ENCODE measurements around the gene LRMDA.

LRMDA gene

GRCh38 chr10:76456197-76456596 is 1024.8 kb downstream of the LRMDA start:
- TF ChIP-seq CTCF (IDR thresholded peaks at IDR 0.05; ENCODE audit: low read depth, low read length), result no peak
- no peak for DNase-seq (ENCODE audit: extremely low read depth, low read depth)

- DNase-seq (ENCODE audit: extremely low read depth, low read depth), result no peak
- TF ChIP-seq CTCF (IDR thresholded peaks at IDR 0.05; ENCODE audit: low read depth, low read length), result no peak
Observed at GRCh38 chr10:76459016-76459730, 1027.7 kb downstream of the LRMDA start.

- DNase-seq (ENCODE audit: extremely low read depth, low read depth), result no peak
- TF ChIP-seq CTCF (IDR thresholded peaks at IDR 0.05; ENCODE audit: low read depth, low read length), result no peak
Observed at GRCh38 chr10:76461024-76461423, 1029.6 kb downstream of the LRMDA start.

- no peak for DNase-seq (ENCODE audit: extremely low read depth, low read depth)
- TF ChIP-seq CTCF (IDR thresholded peaks at IDR 0.05; ENCODE audit: low read depth, low read length), result no peak
Observed at GRCh38 chr10:76463111-76463510, 1031.7 kb downstream of the LRMDA start.

GRCh38 chr10:76466836-76467503 is 1035.5 kb downstream of the LRMDA start:
- no peak for DNase-seq (ENCODE audit: extremely low read depth, low read depth)
- no peak for TF ChIP-seq CTCF (IDR thresholded peaks at IDR 0.05; ENCODE audit: low read depth, low read length)

- no peak for DNase-seq (ENCODE audit: extremely low read depth, low read depth)
- TF ChIP-seq CTCF (IDR thresholded peaks at IDR 0.05; ENCODE audit: low read depth, low read length), result no peak
Observed at GRCh38 chr10:76469675-76470074, 1038.3 kb downstream of the LRMDA start.

- TF ChIP-seq CTCF (IDR thresholded peaks at IDR 0.05; ENCODE audit: low read depth, low read length), result no peak
- no peak for DNase-seq (ENCODE audit: extremely low read depth, low read depth)
Observed at GRCh38 chr10:76479103-76479790, 1047.8 kb downstream of the LRMDA start.

Data from AG09319 (cell line).